Astrocyte of the hippocampus (primary cell): ENCODE measurements around the gene WDR33.

Source experiments
- DNase-seq: peaks from one replicate; pipeline ENCODE4 v3.0.0; 2011; ENCODE audit warnings: low read depth, low spot score

Gene WDR33

DNA sequence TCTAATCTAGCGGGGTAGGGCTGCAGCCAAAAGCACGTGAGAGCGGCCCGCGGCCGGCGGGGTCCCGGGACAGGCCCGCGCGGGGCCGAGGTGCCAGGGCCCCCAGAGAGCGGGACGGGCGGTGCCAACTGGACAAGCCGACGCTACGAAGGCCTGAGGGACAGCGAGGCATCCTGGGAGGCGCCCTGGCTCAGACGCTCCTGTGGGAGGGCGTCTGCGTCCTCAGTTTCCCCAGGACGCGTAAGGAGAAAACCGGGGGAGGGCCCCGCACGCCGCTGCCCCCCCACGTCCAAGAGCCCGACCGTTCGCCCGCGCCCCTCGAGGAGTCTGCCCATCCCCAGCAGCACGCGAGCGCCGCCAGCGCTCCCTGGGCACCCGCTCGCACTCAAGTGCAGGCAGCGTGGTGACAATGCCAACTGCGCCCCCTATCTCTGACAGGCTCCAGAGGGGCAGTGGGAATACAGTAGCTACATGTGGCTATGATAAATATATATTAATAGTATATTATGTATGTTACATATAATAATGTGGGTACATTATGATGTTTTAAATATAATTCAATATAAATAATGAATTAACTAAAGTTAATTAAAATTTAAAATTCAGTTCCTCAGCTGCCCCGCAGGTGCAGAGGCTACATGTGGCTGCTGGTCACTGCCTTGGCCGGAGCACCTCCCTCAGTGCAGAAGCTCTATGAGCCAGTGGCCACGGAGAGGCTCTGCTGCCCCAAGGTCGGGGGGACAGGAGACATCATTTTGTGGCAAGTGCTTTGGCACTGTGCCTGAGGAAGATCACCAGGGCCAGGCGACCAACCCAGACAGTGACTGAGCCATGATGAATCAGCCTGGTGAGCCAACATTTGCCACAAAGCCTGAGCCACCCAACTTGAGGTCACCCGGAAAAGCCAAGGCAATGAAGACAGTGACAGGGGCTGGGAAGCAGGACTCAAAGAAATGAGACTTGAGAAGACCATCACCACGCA, 115.2 kb downstream of the WDR33 start:
- DNase-seq = peak; percentile 30

DNA sequence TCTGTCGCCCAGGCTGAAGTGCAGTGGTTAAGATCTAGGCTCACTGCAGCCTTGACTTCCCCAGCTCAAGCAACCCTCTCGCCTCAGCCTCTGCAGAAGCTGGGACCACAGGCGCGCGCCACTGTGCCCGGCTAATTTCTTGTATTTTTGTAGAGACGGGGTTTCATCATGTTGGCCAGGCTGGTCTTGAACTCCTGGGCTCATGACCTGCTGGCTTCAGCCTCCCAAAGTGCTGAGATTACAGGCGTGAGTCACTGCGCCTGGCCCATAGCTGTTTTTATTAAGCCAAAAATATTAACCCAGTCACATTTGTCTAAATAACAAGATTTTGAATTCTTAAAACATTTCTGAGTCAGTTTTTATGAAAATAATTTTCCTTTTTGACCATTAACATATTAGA, 116.0 kb downstream of the WDR33 start:
- DNase-seq = no peak

GRCh38 chr2:127690696-127691095, 120.3 kb downstream of the WDR33 start:
- no peak for DNase-seq

GRCh38 chr2:127688405-127688804, 122.6 kb downstream of the WDR33 start:
- DNase-seq = no peak

GRCh38 chr2:127685410-127686080, 125.4 kb downstream of the WDR33 start:
- DNase-seq = no peak

GRCh38 chr2:127683757-127684156, 127.2 kb downstream of the WDR33 start:
- no peak for DNase-seq

DNA sequence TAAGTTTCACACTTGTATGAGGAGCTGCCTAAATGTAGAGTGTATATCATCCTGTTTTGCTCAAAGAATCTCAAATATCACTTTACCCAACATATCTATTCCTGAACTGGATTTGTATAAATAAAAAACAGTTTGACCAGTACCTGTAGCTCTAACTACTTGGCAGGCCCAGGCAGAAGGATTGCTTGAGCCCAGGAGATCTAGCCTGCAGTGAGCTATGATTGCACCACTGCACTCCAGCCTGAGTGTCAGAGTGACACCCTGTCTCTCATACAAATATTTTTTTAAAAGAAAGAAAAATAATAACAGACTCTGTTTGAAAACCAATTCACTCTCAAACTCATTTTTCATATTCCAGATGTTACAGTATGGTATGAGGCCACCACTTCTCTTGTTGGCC, 127.9 kb downstream of the WDR33 start:
- DNase-seq = no peak

DNA sequence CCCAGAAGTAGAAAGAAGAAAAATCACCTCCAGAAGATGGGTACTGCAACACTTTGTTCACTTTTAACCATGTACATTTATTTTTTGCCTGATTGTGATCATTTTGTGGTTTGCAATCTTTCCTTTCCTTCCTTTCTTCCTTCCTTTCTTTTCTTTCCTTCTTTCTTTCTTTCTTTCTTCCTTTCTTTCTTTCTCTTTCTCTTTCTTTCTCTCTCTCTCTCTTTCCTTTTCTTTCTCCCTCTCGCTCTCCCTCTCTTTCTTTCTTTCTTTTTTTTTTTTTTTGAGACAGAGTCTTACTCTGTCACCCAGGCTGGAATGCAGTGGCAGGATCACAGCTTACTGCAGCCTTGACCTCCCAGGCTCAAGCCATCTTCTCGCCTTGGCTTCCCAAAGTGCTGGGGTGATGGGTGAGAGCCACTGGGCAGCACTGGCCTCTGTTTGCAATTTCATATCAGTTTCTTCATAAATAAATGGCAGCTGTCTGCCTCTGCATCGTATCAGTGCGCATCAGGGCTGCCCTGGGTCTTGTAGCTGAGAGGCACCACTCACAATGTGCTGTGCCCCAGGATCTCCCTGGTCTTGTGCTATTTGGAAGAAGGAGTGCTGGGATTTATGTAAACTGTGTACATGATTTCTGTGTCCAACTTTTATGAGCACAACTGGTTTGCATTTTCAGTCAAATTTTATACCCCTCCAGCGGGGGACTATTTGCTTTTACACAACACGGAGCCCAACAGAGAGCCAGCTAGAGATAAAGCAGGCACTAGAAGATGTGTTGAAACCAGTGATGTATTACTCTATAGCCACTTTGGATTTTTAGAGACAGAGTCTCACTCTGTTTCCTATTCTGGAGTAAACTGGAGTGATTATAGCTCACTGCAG, 128.8 kb downstream of the WDR33 start:
- no peak for DNase-seq

DNA sequence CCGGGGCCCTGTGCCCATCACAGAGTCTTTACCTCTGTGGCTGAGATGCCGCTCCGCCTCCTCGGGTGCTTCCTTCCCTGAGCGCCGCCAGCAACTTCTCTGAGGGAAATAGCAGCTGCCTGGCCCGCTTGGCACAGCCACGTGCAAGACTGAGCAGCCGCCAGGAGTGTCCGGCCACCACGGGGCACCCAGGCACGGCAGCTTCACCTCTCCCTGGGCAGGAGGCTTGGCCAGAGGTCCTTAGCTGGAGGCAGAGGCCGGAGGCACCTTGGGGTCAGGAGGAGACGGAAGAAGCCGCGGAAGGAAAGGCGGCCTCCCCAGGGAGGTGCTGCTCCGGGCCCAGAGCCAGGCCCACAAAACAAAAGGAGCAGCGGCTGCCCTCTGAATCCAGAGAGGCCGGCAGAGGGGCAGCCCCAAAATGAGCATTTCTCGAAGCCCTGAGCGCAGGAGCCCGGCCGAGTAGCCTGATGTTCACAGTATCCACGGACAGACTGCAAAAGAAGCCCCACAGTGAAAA, 129.6 kb downstream of the WDR33 start:
- peak; percentile 50 for DNase-seq

- no peak for DNase-seq
Observed at GRCh38 chr2:127680706-127681287, 130.2 kb downstream of the WDR33 start.

DNA sequence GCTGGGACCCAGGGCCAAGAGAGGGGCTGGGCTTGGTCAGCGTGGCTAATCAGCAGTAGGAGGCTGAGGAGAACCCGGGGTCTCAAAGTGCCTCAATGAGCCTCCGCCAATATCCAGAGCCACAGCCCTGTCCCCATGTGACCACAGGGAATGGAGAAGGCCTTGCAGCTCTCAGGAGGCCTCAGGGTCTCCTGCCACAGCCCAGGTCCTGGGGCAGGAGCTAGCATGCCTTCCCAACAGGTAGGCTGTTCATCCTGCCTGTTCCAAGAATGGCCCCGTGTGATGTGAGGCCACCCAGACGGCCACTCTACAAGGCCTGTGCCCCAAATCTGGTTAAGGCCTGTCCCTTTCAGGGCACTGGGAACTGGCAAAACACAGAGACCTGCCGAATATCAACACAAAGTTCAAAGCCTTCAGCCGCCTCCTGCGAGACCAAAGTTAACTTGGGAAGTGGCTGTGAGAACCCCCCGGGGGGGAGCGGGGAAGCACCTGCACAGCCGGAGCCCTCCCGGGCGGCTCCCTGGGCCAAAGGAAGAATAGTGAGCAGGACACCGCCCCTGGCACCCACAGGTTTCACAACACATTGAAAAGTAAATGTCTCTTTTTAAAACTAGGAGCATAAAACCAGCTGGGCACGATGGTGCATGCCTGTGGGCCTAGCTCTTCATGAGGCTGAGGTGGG, 131.2 kb downstream of the WDR33 start:
- no peak for DNase-seq

- DNase-seq = no peak
Observed at GRCh38 chr2:127678991-127679390, 132.0 kb downstream of the WDR33 start.

GRCh38 chr2:127678531-127678930, 132.4 kb downstream of the WDR33 start:
- DNase-seq = no peak

DNA sequence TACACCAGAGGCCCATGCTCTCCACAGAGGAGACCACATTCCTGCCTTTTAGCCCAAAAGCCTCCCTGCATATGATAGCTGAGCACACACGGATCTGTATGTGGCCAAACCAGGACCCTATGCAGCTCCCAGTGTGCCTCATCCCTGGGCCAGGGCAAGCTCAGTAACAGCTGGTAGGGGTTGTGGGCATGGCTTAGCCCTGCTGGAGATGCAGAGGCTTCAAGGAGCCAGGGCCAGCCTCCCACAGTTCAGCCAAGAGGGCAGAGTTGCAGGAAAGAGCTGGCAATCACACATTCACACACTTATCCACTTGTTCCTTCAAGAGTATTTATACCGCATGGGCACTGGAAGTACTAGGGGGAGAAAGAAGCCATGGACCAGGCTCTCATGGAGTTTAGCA, 134.1 kb downstream of the WDR33 start:
- DNase-seq = no peak

DNA sequence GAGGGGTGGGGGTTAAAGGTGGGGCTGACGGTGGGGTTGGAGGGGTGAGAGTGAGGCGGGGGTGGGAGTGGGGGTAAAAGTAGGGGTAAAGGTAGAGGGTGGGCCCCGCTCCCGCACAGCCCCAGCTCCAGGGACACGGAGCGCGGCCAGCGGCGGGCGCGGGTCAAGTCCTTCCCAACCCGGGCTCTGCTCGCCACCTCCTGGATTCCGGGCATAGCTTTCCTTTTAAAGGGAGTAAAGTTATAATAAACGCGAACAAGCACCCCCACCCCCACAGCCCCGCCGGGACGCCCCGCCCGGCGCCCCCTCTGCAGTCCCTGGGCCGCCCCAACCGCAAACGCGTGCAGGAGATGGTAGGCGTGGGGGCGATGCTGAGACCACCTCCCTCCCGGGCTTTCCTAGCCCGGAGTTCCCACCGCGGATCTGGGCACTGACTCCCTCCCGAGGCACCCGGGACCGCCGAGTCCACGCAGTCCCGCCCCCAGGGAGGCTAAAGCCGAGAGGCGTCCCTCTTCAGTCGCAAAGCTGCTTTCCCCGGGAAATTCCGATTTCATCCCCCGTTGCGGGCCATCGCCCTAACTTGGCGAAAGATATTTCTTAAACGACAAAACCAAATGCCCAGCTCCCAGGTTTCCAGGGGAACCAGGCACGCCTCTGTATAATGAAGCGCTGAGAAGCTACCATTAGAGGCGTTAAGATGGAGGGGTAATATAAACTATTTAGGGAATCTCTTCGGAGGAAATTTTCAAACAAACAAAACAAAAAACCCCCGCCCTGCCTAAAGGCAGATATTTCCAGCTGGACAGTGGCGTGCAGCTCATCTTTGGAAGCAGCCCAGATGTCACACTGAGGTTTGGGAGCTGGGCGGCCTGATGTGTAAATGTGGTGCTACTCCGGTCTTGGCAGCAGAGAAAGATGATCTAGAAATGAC, 135.4 kb downstream of the WDR33 start, which contains the start of gene LIMS2:
TSS of gene LIMS2 (minus strand) at position 200 of the 931 bp plus-strand sequence. CDS start 506 bp downstream, outside the sequence.
- peak; percentile 72 for DNase-seq

- DNase-seq = peak; percentile 46
Observed at GRCh38 chr2:127674241-127675209, 136.4 kb downstream of the WDR33 start.

- DNase-seq = no peak
Observed at GRCh38 chr2:127673291-127674069, 137.5 kb downstream of the WDR33 start.
